Central memory CD4-positive, alpha-beta T cell (primary cell): ENCODE results near the gene WWOX.

ENCODE experiments used
- DNase-seq: peaks from one replicate; pipeline ENCODE4 v3.0.0; 2022

WWOX gene

GRCh38 chr16:78551487-78552085 lies 452.1 kb downstream of the WWOX start:
- no peak for DNase-seq

- no peak for DNase-seq
Measured at GRCh38 chr16:78552106-78552675, 452.7 kb downstream of the WWOX start.

GRCh38 chr16:78552716-78553115 lies 453.3 kb downstream of the WWOX start:
- no peak for DNase-seq

- no peak for DNase-seq
Measured at GRCh38 chr16:78553268-78554039, 454.0 kb downstream of the WWOX start.

GRCh38 chr16:78556421-78556820 lies 457.0 kb downstream of the WWOX start:
- no peak for DNase-seq

- no peak for DNase-seq
Measured at GRCh38 chr16:78560997-78561396, 461.5 kb downstream of the WWOX start.

- no peak for DNase-seq
Measured at GRCh38 chr16:78562111-78562510, 462.7 kb downstream of the WWOX start.

- DNase-seq: no peak
Measured at GRCh38 chr16:78562650-78563049, 463.2 kb downstream of the WWOX start.

GRCh38 chr16:78563905-78564304 lies 464.5 kb downstream of the WWOX start:
- DNase-seq: no peak

GRCh38 chr16:78566397-78567073 lies 467.1 kb downstream of the WWOX start:
- no peak for DNase-seq

GRCh38 chr16:78570399-78571141 lies 471.1 kb downstream of the WWOX start:
- DNase-seq: no peak

GRCh38 chr16:78571434-78571833 lies 472.0 kb downstream of the WWOX start:
- no peak for DNase-seq

GRCh38 chr16:78571898-78572358 lies 472.5 kb downstream of the WWOX start:
- no peak for DNase-seq

GRCh38 chr16:78574571-78574970 lies 475.1 kb downstream of the WWOX start:
- DNase-seq: no peak

- DNase-seq: no peak
Measured at GRCh38 chr16:78576941-78577340, 477.5 kb downstream of the WWOX start.

- DNase-seq: no peak
Measured at GRCh38 chr16:78577630-78578029, 478.2 kb downstream of the WWOX start.

GRCh38 chr16:78579020-78579419 lies 479.6 kb downstream of the WWOX start:
- DNase-seq: no peak

- DNase-seq: no peak
Measured at GRCh38 chr16:78583441-78583840, 484.0 kb downstream of the WWOX start.

GRCh38 chr16:78584213-78584860 lies 484.9 kb downstream of the WWOX start:
- DNase-seq: no peak

GRCh38 chr16:78584991-78585390 lies 485.5 kb downstream of the WWOX start:
- no peak for DNase-seq

- DNase-seq: no peak
Measured at GRCh38 chr16:78589331-78589730, 489.9 kb downstream of the WWOX start.

- DNase-seq: no peak
Measured at GRCh38 chr16:78591682-78592103, 492.2 kb downstream of the WWOX start.
